Hepatocyte (in vitro differentiated cells): Measurements from ENCODE around the gene GGTLC3. TPM values are rescaled to one million over a fixed set of nuclear protein-coding genes. Genes with fewer than 3 reads are reported as not detected.
"Not testable (repeated sequence)": the region's sequence is repeated elsewhere in the genome, so short reads cannot be mapped to it uniquely, and the experiment has no call there.

ENCODE experiments used
- DNase-seq: peaks from one replicate; pipeline ENCODE4 v3.0.0-alpha.2; 2016; ENCODE audit warnings: low spot score
- H2AFZ ChIP-seq: fragments of 200-600 bp; sonication (generic); 2 replicates; pipeline ENCODE4 v1.6.0; 2016; ENCODE audit warnings: antibody characterized with exemption, mild to moderate bottlenecking
- H3K27ac ChIP-seq: fragments of 200-600 bp; sonication (generic); 2 replicates; pipeline ENCODE4 v1.5.1; 2016; ENCODE audit warnings: mild to moderate bottlenecking
- H3K27me3 ChIP-seq: fragments of 200-600 bp; sonication (generic); 2 replicates; pipeline ENCODE4 v1.6.1; 2016
- H3K36me3 ChIP-seq: fragments of 200-600 bp; sonication (generic); replicated peaks from 2 replicates; pipeline ENCODE4 v1.5.1; 2016; ENCODE audit warnings: low read depth; ENCODE audit not compliant: insufficient read depth
- H3K4me1 ChIP-seq: fragments of 200-600 bp; sonication (generic); 2 replicates; pipeline ENCODE4 v1.5.1; 2016; ENCODE audit warnings: mild to moderate bottlenecking, moderate library complexity; ENCODE audit not compliant: insufficient read depth
- H3K4me2 ChIP-seq: fragments of 200-600 bp; sonication (generic); 2 replicates; pipeline ENCODE4 v1.6.0; 2016
- H3K4me3 ChIP-seq: fragments of 200-600 bp; sonication (generic); 2 replicates; pipeline ENCODE4 v1.5.1; 2016; ENCODE audit warnings: mild to moderate bottlenecking
- H3K79me2 ChIP-seq: fragments of 200-600 bp; sonication (generic); 2 replicates; pipeline ENCODE4 v1.6.0; 2017; ENCODE audit warnings: mild to moderate bottlenecking
- H3K9me2 ChIP-seq: fragments of 200-600 bp; sonication (generic); replicated peaks from 2 replicates; pipeline ENCODE4 v1.6.0; 2017; ENCODE audit warnings: mild to moderate bottlenecking; ENCODE audit not compliant: insufficient read depth
- H3K9me3 ChIP-seq: fragments of 200-600 bp; sonication (generic); 2 replicates; pipeline ENCODE4 v1.5.1; 2016; ENCODE audit warnings: low read depth, mild to moderate bottlenecking
- H4K20me1 ChIP-seq: fragments of 200-600 bp; sonication (generic); 2 replicates; pipeline ENCODE4 v1.6.0; 2016; ENCODE audit warnings: mild to moderate bottlenecking; ENCODE audit not compliant: insufficient read depth, poor library complexity, severe bottlenecking
- WGBS: methylation state at CpG from one replicate; pipeline ENCODE4 v1.1.6; 2016; ENCODE audit warnings: low lambda C conversion rate; ENCODE audit errors: missing lambda C conversion rate; 5-methylcytosine and 5-hydroxymethylcytosine counted together
- polyA plus RNA-seq: library from polyadenylated mRNA; unstranded; fragments of >200 nt; fragmentation: Nextera tagmentation; extraction: Ambion mirVana; gene quantifications from 2 replicates; pipeline ENCODE4 v1.2.1, GENCODE V29; 2016
- total RNA-seq: library from RNA; depleted of rRNA; stranded (reverse); fragments of >200 nt; gene quantifications from 2 replicates; pipeline ENCODE4 v1.2.3, GENCODE V29; 2014

Gene GGTLC3
- total and polyA plus RNA-seq, 2 experiments from 2014 or later = not detected

DNA sequence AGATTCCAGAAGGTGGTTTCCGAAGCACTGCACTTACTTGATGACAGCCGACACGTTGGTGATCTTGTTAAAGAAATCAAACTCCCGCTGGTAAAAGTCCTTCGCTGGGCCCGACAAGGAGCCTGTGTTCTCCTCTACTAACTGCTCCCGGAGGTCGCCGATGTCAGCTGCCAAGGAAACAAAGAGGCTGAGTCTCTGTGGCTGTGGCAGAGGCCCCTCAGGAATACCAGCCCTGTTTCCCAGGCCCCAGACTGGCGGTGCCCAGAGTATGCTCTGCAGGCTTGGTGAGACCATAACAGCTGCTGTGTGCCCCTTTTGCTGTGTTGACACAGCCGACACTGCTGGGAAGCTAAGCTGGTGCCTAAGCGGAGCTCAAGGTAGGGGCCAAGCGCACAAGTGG, 26.7 kb upstream of the GGTLC3 start:
- H3K9me2 ChIP-seq, H3K9me3 ChIP-seq, H3K4me1 ChIP-seq, H3K4me3 ChIP-seq, H3K4me2 ChIP-seq, H3K27ac ChIP-seq, H2AFZ ChIP-seq, H4K20me1 ChIP-seq, H3K27me3 ChIP-seq, H3K79me2 ChIP-seq, DNase-seq, H3K36me3 ChIP-seq: not testable (repeated sequence)
- no CpG with 5 or more reads among the region's 13 CpGs for WGBS

DNA sequence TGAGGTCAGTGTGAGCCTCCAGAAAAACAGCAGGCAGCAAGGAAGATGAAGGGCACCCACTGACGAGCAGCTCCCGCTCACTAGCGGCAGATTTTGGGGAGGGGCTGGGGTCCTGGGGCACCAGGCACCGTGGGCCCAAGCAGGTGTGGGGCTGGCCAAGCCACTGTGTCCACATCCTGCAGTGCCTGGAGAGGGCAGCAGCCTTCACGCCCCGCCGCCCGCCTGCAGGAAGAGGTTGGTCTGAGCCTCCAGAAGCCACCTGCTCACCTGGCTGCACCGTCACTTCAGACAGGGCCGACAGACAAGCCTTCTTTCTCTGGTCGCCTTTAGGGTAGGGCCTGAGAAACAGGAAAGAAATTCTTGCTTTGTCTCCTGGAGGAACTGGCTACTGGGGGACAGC, 25.4 kb upstream of the GGTLC3 start:
- H4K20me1 ChIP-seq, H3K4me3 ChIP-seq, H3K27me3 ChIP-seq, H3K9me3 ChIP-seq, DNase-seq, H3K36me3 ChIP-seq, H3K79me2 ChIP-seq, H3K9me2 ChIP-seq, H2AFZ ChIP-seq, H3K4me2 ChIP-seq, H3K27ac ChIP-seq, H3K4me1 ChIP-seq: not testable (repeated sequence)
- WGBS = no CpG with 5 or more reads among the region's 11 CpGs

DNA sequence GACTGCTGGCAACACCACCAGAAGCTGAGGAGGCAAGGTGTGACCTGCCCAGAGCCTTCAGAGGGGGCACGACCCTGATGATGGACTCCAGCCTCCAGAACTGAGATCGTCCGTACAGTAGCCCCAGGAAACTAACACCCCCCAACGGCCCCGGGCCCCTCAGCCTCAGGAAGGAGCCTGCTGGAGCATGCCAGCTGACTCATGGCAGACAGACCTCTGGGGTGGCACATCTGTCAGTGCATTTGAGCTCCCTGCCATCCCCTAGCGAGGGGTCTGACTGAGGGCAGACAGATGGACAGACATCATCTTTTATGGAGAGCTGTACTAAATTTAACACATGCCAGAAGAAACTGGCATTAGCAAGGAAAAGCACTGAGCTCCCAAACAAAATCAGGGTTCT, 22.0 kb upstream of the GGTLC3 start:
- not testable (repeated sequence) for H3K27ac ChIP-seq, H3K4me2 ChIP-seq, DNase-seq, H3K4me1 ChIP-seq, H2AFZ ChIP-seq, H4K20me1 ChIP-seq, H3K9me2 ChIP-seq, H3K4me3 ChIP-seq, H3K9me3 ChIP-seq, H3K79me2 ChIP-seq, H3K36me3 ChIP-seq, H3K27me3 ChIP-seq
- WGBS = no CpG with 5 or more reads among the region's 6 CpGs

DNA sequence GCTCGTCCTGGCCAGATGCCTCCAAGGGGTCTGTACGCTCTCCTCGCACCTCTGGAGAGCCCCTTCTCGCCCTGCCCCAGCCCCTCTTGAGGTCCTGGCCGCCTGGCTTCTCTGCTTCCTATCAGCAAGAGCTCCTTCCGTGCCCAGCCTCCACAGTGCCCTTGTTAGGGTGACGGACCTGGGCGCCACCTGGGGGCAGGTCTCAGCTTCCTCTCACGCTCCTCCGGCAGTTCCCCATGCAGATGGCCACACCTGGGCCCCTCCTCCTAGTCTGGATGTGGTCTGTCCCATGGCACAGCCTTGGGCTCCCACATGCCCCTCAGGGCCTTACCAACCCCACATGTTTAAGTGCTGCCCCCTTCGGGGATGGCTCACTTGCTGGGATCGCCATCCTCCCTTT, 16.4 kb upstream of the GGTLC3 start:
- H3K27me3 ChIP-seq, H2AFZ ChIP-seq, H3K27ac ChIP-seq, H3K4me2 ChIP-seq, H4K20me1 ChIP-seq, H3K4me1 ChIP-seq, H3K4me3 ChIP-seq, H3K79me2 ChIP-seq, H3K9me2 ChIP-seq, DNase-seq, H3K36me3 ChIP-seq, H3K9me3 ChIP-seq: not testable (repeated sequence)
- WGBS = no CpG with 5 or more reads among the region's 12 CpGs

DNA sequence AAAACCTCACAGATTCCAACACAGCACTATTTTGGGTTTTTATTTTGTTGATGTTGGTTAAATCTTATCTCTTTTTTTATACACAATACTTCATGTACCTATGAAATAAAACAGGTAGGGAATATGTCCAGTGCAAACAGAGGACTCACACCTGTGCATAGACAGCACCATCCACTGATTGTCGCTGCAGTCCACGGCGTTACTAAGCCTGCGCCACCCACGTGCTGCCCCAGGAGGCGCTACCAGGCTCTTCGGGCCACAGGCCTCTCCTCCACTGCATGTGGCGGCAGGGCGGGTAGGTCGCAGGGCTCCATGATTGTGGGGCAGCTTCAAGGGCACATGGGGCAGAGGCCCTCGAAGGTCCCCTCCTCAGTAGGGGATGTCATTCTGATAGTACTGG, 15.7 kb upstream of the GGTLC3 start:
- DNase-seq, H2AFZ ChIP-seq, H3K79me2 ChIP-seq, H4K20me1 ChIP-seq, H3K27me3 ChIP-seq, H3K4me1 ChIP-seq, H3K9me2 ChIP-seq, H3K9me3 ChIP-seq, H3K36me3 ChIP-seq, H3K4me3 ChIP-seq, H3K4me2 ChIP-seq, H3K27ac ChIP-seq: not testable (repeated sequence)
- WGBS = no CpG with 5 or more reads among the region's 11 CpGs

DNA sequence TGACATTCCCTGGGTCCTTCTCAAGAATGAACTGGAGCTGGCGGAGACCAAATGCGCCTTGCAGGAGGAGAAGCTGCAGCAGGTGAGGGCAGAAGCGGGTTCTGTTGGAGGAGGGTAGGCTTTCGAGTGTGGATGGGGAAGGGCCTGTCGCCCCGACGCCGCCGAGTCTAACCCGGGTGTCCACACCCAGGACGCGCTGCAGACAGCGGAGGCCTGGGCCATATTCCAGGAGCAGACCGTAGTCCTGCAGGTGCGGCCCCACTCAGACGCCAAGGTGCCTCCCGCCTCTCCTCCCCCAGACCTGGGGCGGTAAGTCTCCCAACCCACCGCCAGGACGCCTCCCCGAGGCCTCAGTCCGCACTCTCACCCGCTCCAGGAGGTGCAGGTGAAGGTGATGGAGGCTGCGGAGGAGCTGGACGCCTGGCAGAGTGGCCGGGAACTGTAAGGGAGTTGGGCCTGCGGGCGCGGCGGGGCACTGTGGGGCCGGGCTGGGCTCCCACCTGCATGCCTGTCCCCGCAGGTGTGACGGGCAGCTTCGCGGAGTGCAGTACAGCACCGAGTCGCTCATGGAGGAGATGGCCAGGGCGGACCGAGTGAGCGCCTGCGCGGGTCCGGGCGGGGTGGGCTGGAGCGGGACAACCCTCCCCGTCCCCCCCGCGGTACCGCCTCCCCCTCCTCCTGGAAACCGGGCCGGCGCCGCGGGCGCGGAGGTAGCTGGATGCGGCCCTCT, 11.6 kb upstream of the GGTLC3 start:
- H2AFZ ChIP-seq, H3K79me2 ChIP-seq, DNase-seq: not testable (repeated sequence)

DNA sequence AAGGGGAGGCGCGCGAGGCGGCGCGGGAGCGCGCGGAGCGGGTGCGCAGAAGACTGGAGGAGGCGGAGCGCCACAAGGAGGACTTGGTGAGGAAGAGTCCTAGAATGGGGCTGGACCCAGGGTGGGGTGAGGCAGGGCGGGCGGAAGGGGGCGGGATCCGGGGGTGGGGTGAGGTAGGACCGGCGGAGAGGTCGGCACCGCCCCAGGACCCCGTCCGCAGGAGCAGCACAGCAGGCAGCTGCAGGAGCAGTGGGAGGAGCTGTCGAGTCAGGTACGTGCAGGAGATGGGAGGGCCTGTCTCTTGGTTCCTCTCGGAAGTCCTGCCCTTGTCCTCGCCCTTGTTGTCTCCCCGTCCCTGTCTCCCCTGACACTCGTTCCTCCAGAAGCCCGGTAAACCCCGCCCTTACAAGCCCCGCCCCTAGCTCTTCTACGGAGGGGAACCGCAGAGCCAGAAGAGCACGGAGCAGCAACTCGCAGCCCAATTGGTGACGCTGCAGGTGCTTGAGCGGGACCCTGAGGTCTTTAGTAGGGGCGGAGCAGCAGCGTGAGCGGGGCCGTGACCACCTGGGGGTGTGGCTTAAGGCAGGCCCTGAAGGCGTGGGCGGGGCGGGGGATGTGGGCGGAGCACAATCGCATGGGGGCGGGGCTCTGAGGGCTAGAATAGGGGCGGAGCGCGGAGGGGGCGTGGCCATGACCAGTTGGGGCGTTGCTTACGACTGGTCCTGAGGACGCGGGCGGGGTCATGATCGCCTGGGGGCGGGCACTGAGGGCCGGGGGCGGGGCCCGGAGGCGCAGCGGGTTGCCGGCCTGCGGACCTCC, 10.8 kb upstream of the GGTLC3 start:
- peak; percentile 72 for DNase-seq
- H3K4me2 ChIP-seq, H3K4me1 ChIP-seq, H2AFZ ChIP-seq, H3K9me2 ChIP-seq, H4K20me1 ChIP-seq, H3K79me2 ChIP-seq, H3K9me3 ChIP-seq, H3K27ac ChIP-seq, H3K4me3 ChIP-seq, H3K27me3 ChIP-seq, H3K36me3 ChIP-seq: not testable (repeated sequence)
- 0% methylated on average over 3 of the region's 66 CpGs for WGBS

More for the DNA sequence above, 11.6 kb upstream of the GGTLC3 start:
- not testable (repeated sequence) for H3K4me1 ChIP-seq, H3K27ac ChIP-seq, H3K9me2 ChIP-seq, H3K4me2 ChIP-seq, H4K20me1 ChIP-seq, H3K4me3 ChIP-seq, H3K9me3 ChIP-seq, H3K36me3 ChIP-seq, H3K27me3 ChIP-seq
- WGBS = no CpG with 5 or more reads among the region's 57 CpGs

DNA sequence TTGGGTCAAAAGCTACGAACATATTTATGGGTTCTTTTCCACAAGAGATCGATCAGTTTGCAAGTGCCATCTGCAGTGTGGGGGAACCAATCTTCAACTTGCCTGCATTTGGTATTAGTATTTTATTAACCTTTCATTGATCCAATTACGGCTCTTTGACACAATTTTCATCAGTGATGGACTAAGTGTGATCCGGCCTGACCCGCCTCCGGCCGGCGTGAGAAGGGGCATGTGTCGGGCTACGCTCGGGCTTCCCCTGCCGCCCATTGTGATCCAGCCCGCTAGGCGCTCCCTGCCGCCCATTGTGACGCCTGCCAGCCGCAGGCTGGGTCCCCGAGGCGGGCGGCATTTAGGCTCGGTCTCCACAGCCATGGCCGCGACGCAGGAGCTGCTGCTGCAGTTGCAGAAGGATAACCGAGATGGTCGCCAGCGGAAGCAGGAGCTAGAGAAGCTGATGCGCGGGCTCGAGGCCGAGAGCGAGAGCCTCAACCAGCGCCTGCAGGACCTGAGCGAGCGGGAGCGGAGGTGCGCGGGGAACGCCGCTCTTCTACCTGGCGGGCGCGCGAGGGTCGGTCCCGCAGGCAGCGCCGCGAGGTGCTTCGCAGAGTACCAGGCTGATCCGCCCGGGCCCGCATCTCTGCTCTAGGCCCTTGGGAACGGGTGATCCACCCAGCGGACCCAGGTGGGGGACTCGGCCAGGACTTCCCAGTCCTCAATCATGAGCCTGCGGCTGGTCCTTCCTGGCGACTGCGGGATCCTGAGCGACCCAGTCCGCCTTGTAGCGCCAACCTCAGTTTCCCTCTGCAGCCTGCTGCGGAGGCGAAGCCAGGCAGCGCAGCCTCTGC, 10.0 kb upstream of the GGTLC3 start, which contains the start of gene TMEM191B:
TMEM191B (plus strand) TSS at position 51 of the 845 bp plus-strand sequence; CDS start at position 230, 179 bp downstream.
- not testable (repeated sequence) for H3K4me1 ChIP-seq, H3K27ac ChIP-seq, H4K20me1 ChIP-seq, H3K27me3 ChIP-seq, H2AFZ ChIP-seq, H3K4me2 ChIP-seq, DNase-seq, H3K36me3 ChIP-seq, H3K4me3 ChIP-seq, H3K9me2 ChIP-seq, H3K9me3 ChIP-seq, H3K79me2 ChIP-seq
- WGBS = no CpG with 5 or more reads among the region's 65 CpGs
